H1 (cell line): ENCODE measurements around the gene DBNL.

Source experiments
- BRCA1 ChIP-seq: IDR thresholded peaks from 2 replicates; pipeline ENCODE4 v1.6.1; 2012; ENCODE audit warnings: low read depth, low read length, improper control_type of control experiment
- CBX5 ChIP-seq: fragments of 300-800, 300-1000 bp; sonication (generic); IDR thresholded peaks from 2 replicates; pipeline ENCODE4 v1.7.1; 2016; ENCODE audit warnings: antibody characterized with exemption, low read length, low read depth
- CHD2 ChIP-seq: IDR thresholded peaks from 2 replicates; pipeline ENCODE4 v1.6.1; 2012; ENCODE audit warnings: low read length, improper control_type of control experiment
- CREB1 ChIP-seq: IDR thresholded peaks from 2 replicates; pipeline ENCODE4 v1.6.1; 2012; ENCODE audit warnings: inconsistent platforms
- CTCF ChIP-seq, 3 experiments: IDR thresholded peaks; 1 replicate in 2 of 3; 2 replicates in 1 of 3; pipeline versions ENCODE4 v1.5.1 to v1.6.1; 2011; ENCODE audit warnings: low read length in 3 of 3, mild to moderate bottlenecking in 3 of 3, inconsistent platforms in 2 of 3, low read depth in 1 of 3, moderate library complexity in 1 of 3; ENCODE audit not compliant: insufficient read depth in 1 of 3; ENCODE audit errors: control extremely low read depth in 1 of 3
- EP300 ChIP-seq, 2 experiments: IDR thresholded peaks; 1 replicate in 1 of 2; 2 replicates in 1 of 2; pipeline ENCODE4 v1.6.1; 2011 to 2012; ENCODE audit warnings: low read depth in 2 of 2, low read length in 2 of 2, mild to moderate bottlenecking in 2 of 2, borderline replicate concordance in 1 of 2, inconsistent platforms in 1 of 2, moderate library complexity in 1 of 2
- EZH2 ChIP-seq: fragments of 200-600 bp; sonication (generic); IDR thresholded peaks from 2 replicates; pipeline ENCODE4 v1.7.1; 2012; ENCODE audit warnings: low read depth, mild to moderate bottlenecking, moderate library complexity, low read length, inconsistent platforms; ENCODE audit not compliant: severe bottlenecking
- FOSL1 ChIP-seq: IDR thresholded peaks from 2 replicates; pipeline ENCODE4 v1.6.1; 2011; ENCODE audit warnings: mild to moderate bottlenecking, low read depth, low read length, moderate library complexity; ENCODE audit not compliant: insufficient read depth
- GABPA ChIP-seq: IDR thresholded peaks from 2 replicates; pipeline ENCODE4 v1.6.1; 2011; ENCODE audit warnings: mild to moderate bottlenecking, low read length, moderate library complexity, borderline replicate concordance; ENCODE audit not compliant: insufficient read depth
- KDM5A ChIP-seq: fragments of 200-600 bp; IDR thresholded peaks from 2 replicates; pipeline ENCODE4 v1.7.1; 2012; ENCODE audit warnings: mild to moderate bottlenecking, low read length, inconsistent platforms, mixed read lengths
- POLR2A ChIP-seq, 2 experiments: IDR thresholded peaks; 1 replicate in 1 of 2; 2 replicates in 1 of 2; pipeline ENCODE4 v1.6.1; 2011; ENCODE audit warnings: low read depth in 2 of 2, low read length in 2 of 2, mild to moderate bottlenecking in 2 of 2; ENCODE audit errors: control extremely low read depth in 1 of 2
- POLR2AphosphoS5 ChIP-seq: IDR thresholded peaks from 2 replicates; pipeline ENCODE4 v1.6.1; 2011; ENCODE audit warnings: low read depth, low read length
- USF2 ChIP-seq: IDR thresholded peaks from 2 replicates; pipeline ENCODE4 v1.6.1; 2011; ENCODE audit warnings: low read length, improper control_type of control experiment

- TF ChIP-seq CTCF (IDR thresholded peaks at IDR 0.05; ENCODE audit: control extremely low read depth in 1 of 3, insufficient read depth in 1 of 3, low read depth in 1 of 3, low read length in 3 of 3) (no peak), BRCA1 (no peak), POLR2AphosphoS5 (no peak), CBX5 (no peak), KDM5A (no peak), EZH2 (no peak), POLR2A (IDR thresholded peaks at IDR 0.05; ENCODE audit: control extremely low read depth in 1 of 2, low read depth in 2 of 2, low read length in 2 of 2) (no peak), EP300 (IDR thresholded peaks at IDR 0.05; ENCODE audit: borderline replicate concordance in 1 of 2, low read depth in 2 of 2, low read length in 2 of 2) (no peak), USF2 (no peak), CREB1 (no peak), CHD2 (no peak), FOSL1 (no peak), GABPA (no peak)
These were observed 34.0 kb downstream of the DBNL start for GRCh38 chr7:44078521-44078920.
